CD14-positive monocyte (primary cell): ENCODE data around the gene LY86. TPM values are rescaled to one million over a fixed set of nuclear protein-coding genes. Genes with fewer than 3 reads are reported as not detected.

Experiments used
- DNase-seq, 3 donors: peaks; one replicate each; pipeline ENCODE4 v3.0.0-alpha.2; 2011 to 2022
- H2AFZ ChIP-seq: 2 replicates; pipeline ENCODE4 v1.6.0; 2012; ENCODE audit warnings: mild to moderate bottlenecking, low read depth, low read length, inconsistent platforms; ENCODE audit not compliant: insufficient read depth, poor library complexity, severe bottlenecking
- H3K27ac ChIP-seq, 2 donors: 1 replicate in 1 of 2; 2 replicates in 1 of 2; pipeline ENCODE4 v1.5.1; 2012 to 2013; ENCODE audit warnings: low read length in 2 of 2, control low read depth in 1 of 2, inconsistent platforms in 1 of 2, low read depth in 1 of 2, mild to moderate bottlenecking in 1 of 2
- H3K27me3 ChIP-seq, 2 donors: one replicate each; pipeline versions ENCODE4 v1.6.0 to v1.6.1; 2011 to 2013; ENCODE audit warnings: low read length in 2 of 2; ENCODE audit not compliant: control insufficient read depth in 2 of 2, insufficient read depth in 2 of 2
- H3K36me3 ChIP-seq, 2 donors: replicated peaks in 1 of 2; 1 replicate in 1 of 2; 2 replicates in 1 of 2; pipeline versions ENCODE4 v1.5.1 to v1.6.1; 2012 to 2013; ENCODE audit warnings: low read length in 2 of 2, control low read depth in 1 of 2, inconsistent platforms in 1 of 2, mild to moderate bottlenecking in 1 of 2; ENCODE audit not compliant: insufficient read depth in 2 of 2, control insufficient read depth in 1 of 2
- H3K4me1 ChIP-seq, 2 donors: 1 replicate in 1 of 2; 2 replicates in 1 of 2; pipeline versions ENCODE4 v1.5.1 to v1.6.1; 2012 to 2013; ENCODE audit warnings: low read length in 2 of 2, control low read depth in 1 of 2, inconsistent platforms in 1 of 2, mild to moderate bottlenecking in 1 of 2, moderate library complexity in 1 of 2; ENCODE audit not compliant: insufficient read depth in 2 of 2, control insufficient read depth in 1 of 2
- H3K4me2 ChIP-seq: replicated peaks from 2 replicates; pipeline ENCODE3; 2012; ENCODE audit warnings: low read length, moderate library complexity, mild to moderate bottlenecking; ENCODE audit not compliant: poor library complexity, severe bottlenecking; ENCODE audit errors: extremely low read depth
- H3K4me3 ChIP-seq, 3 experiments: fragments of 200-600 bp in 1 of 3; sonication (generic) in 1 of 3; replicated peaks in 1 of 3; 1 replicate in 2 of 3; 2 replicates in 1 of 3; pipeline ENCODE4 v1.5.1; 2011 to 2013; ENCODE audit warnings: low read length in 3 of 3, mild to moderate bottlenecking in 3 of 3, control low read depth in 2 of 3, low read depth in 2 of 3, inconsistent platforms in 1 of 3, moderate library complexity in 1 of 3
- H3K79me2 ChIP-seq: 2 replicates; pipeline ENCODE4 v1.6.0; 2012; ENCODE audit warnings: mild to moderate bottlenecking, control low read depth, inconsistent platforms, low read length, moderate library complexity; ENCODE audit not compliant: insufficient read depth
- H3K9ac ChIP-seq: 2 replicates; pipeline ENCODE4 v1.6.0; 2017; ENCODE audit warnings: low read length, mild to moderate bottlenecking; ENCODE audit not compliant: insufficient read depth, poor library complexity, severe bottlenecking
- H3K9me3 ChIP-seq, 2 donors: replicated peaks in 1 of 2; 1 replicate in 1 of 2; 2 replicates in 1 of 2; pipeline versions ENCODE4 v1.5.1 to v1.6.1; 2012 to 2013; ENCODE audit warnings: low read length in 2 of 2, control low read depth in 1 of 2; ENCODE audit not compliant: control insufficient read depth in 1 of 2, insufficient read depth in 1 of 2
- H4K20me1 ChIP-seq: 2 replicates; pipeline ENCODE4 v1.6.0; 2012; ENCODE audit warnings: mild to moderate bottlenecking, low read length, control low read depth, moderate library complexity; ENCODE audit not compliant: insufficient read depth
- H3K27ac Mint-ChIP-seq, 7 donors: one replicate each; pipeline ENCODE4 v1.8.0; 2020; ENCODE audit warnings: mild to moderate bottlenecking in 7 of 7, mixed read lengths in 7 of 7, moderate library complexity in 6 of 7, inconsistent platforms in 2 of 7
- H3K27me3 Mint-ChIP-seq, 3 donors: one replicate each; pipeline ENCODE4 v1.8.0; 2021 to 2022; ENCODE audit warnings: low read depth in 3 of 3, mild to moderate bottlenecking in 3 of 3, mixed read lengths in 3 of 3, moderate library complexity in 3 of 3, inconsistent platforms in 1 of 3
- H3K36me3 Mint-ChIP-seq, 2 donors: one replicate each; pipeline ENCODE4 v1.8.0; 2020; ENCODE audit warnings: mixed read lengths in 2 of 2, inconsistent platforms in 1 of 2, mild to moderate bottlenecking in 1 of 2
- H3K4me1 Mint-ChIP-seq: one replicate; pipeline ENCODE4 v1.8.0; 2020; ENCODE audit warnings: mild to moderate bottlenecking, mixed read lengths
- H3K4me3 Mint-ChIP-seq, 2 donors: one replicate each; pipeline ENCODE4 v1.8.0; 2020; ENCODE audit warnings: mild to moderate bottlenecking in 2 of 2, mixed read lengths in 2 of 2, moderate library complexity in 1 of 2
- H3K9me3 Mint-ChIP-seq, 7 donors: one replicate each; pipeline ENCODE4 v1.8.0; 2020 to 2022; ENCODE audit warnings: mixed read lengths in 7 of 7, mild to moderate bottlenecking in 6 of 7, moderate library complexity in 6 of 7, inconsistent platforms in 2 of 7
- WGBS: methylation state at CpG from one replicate; pipeline ENCODE4 v1.1.5; 2013; ENCODE audit warnings: missing lambda C conversion rate; ENCODE audit not compliant: insufficient coverage; 5-methylcytosine and 5-hydroxymethylcytosine counted together
- intact Hi-C, 2 donors: fragments of 100-400 bp; cut with micrococcal nuclease; formaldehyde crosslinking; loops; one replicate each; pipeline versions ENCODE4 v1.15.0 to v1.15.1; 2023
- polyA plus RNA-seq, 3 donors: library from polyadenylated mRNA; depleted of rRNA in 1 of 3; unstranded in 2 of 3; stranded (reverse) in 1 of 3; fragments of 300-500 nt in 2 of 3; fragments of >200 nt in 1 of 3; fragmentation: Illumina TruSeq in 2 of 3; gene quantifications; 1 replicate in 2 of 3; 2 replicates in 1 of 3; pipeline ENCODE4 v1.2.3, GENCODE V29; 2012 to 2021
- TF ChIP-seq, protein P1 (sequence below): fragments of 200-600 bp; IDR thresholded peaks from one replicate; pipeline ENCODE4 v1.8.0; 2022; ENCODE audit warnings: antibody characterized with exemption, mild to moderate bottlenecking

LY86 gene
- polyA plus RNA-seq, 3 donors = 166 to 609 (median 454) TPM

DNA sequence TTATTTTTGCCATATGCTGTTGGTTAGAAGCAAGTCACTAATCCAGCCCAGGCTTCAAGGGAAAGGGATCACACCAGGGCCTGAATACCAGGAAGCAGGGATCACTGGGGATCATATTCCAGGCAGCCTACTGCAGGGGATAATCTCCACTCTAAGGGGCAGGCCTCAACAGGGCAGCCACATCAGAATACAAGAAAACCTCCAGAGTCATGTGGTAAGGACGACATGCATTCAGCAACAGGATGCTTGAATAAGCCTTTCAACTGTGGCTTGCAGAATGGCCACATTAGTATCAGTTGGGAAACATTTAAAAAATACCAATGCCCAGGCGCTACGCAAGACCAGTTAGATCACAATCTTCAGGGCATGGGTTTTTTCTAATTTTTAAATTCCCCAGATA, 109.1 kb downstream of the LY86 start:
- peak overlapping the region in 6 of 7 donors; percentile 33 to 91 (median 78) for H3K27ac Mint-ChIP-seq
- H3K27me3 Mint-ChIP-seq = no peaks in the 10 kb centered on the region
- Histone ChIP-seq H3K79me2 (no peaks in the 10 kb centered on the region), H2AFZ (no peak overlapping the region), H3K9me3 (no peaks in the 10 kb centered on the region), H3K4me1 (peaks cover 76 to 90% of the 10 kb centered on the region in 2 donors), H3K36me3 (no peaks in the 10 kb centered on the region), H3K9ac (no peak overlapping the region), H3K4me2 (no peak overlapping the region), H4K20me1 (no peaks in the 10 kb centered on the region), H3K27me3 (no peaks in the 10 kb centered on the region), H3K4me3 (no peak overlapping the region), H3K27ac (peak overlapping the region in 1 of 2 donors; percentile 81)
- no peak overlapping the region for H3K4me3 Mint-ChIP-seq
- intact Hi-C loops = loop anchor here (10.0 kb wide), 2 partner anchors 47 to 387 kb away; no protein-coding TSS in a partner anchor
- H3K4me1 Mint-ChIP-seq = peaks cover 81% of the 10 kb centered on the region
- WGBS = 27% methylated on average over 3 of the region's 3 CpGs
- peaks cover 2 to 6% of the 10 kb centered on the region in 2 donors for H3K36me3 Mint-ChIP-seq
- DNase-seq = peak in 2 of 3 donors; percentile 28 to 53
- no peaks in the 10 kb centered on the region for H3K9me3 Mint-ChIP-seq
- TF ChIP-seq, protein P1, sequence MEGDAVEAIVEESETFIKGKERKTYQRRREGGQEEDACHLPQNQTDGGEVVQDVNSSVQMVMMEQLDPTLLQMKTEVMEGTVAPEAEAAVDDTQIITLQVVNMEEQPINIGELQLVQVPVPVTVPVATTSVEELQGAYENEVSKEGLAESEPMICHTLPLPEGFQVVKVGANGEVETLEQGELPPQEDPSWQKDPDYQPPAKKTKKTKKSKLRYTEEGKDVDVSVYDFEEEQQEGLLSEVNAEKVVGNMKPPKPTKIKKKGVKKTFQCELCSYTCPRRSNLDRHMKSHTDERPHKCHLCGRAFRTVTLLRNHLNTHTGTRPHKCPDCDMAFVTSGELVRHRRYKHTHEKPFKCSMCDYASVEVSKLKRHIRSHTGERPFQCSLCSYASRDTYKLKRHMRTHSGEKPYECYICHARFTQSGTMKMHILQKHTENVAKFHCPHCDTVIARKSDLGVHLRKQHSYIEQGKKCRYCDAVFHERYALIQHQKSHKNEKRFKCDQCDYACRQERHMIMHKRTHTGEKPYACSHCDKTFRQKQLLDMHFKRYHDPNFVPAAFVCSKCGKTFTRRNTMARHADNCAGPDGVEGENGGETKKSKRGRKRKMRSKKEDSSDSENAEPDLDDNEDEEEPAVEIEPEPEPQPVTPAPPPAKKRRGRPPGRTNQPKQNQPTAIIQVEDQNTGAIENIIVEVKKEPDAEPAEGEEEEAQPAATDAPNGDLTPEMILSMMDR = no peak

DNA sequence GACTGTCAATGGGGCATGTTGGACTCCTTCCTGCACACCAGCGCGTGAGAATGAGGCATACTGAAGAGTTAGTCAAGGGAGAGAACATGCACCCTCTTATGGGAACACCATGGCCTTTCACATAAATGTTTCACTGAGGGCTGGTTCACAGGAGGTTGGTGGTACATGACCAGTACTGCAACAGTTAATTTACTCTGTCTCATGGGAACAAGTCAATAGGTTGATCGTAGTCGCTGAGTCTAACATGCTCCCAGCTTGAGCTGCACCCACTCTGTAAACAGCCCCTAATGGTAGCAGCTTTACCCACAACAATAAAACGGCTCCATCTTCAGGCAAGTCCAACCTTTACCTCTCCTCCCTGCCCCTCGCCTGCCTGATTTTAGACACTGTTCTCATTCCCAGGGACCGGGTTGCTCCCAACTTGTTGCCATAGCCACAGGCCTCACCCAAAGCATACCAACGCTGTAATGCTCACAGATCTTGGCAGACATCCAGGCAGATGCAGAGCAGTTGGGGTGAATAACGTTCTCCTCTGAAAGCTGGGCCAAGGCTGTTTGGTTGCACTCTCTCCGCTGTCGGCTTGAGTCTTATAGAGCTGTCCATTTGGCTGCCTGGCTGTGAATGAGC, 111.3 kb downstream of the LY86 start:
- H3K36me3 ChIP-seq = no peaks in the 10 kb centered on the region
- no peaks in the 10 kb centered on the region for H3K79me2 ChIP-seq
- peaks cover 0 to 1% (median 0%) of the 10 kb centered on the region in 3 donors for H3K27me3 Mint-ChIP-seq
- H3K27me3 ChIP-seq = no peaks in the 10 kb centered on the region
- H3K27ac ChIP-seq = peak overlapping the region in 1 of 2 donors; percentile 55
- 10% methylated on average over 8 of the region's 11 CpGs for WGBS
- H2AFZ ChIP-seq = peak overlapping the region; percentile 48
- H3K4me1 ChIP-seq = peaks cover 71 to 91% of the 10 kb centered on the region in 2 donors
- H3K9me3 Mint-ChIP-seq = no peaks in the 10 kb centered on the region
- no peak overlapping the region for H3K4me3 ChIP-seq
- no peak overlapping the region for H3K9ac ChIP-seq
- no peaks in the 10 kb centered on the region for H3K9me3 ChIP-seq
- H3K27ac Mint-ChIP-seq = peak overlapping the region; percentile 55 to 87 (median 79)
- TF ChIP-seq, protein P1 = no peak
- H3K4me1 Mint-ChIP-seq = peaks cover 83% of the 10 kb centered on the region
- H3K4me2 ChIP-seq = peak overlapping the region; percentile 16
- intact Hi-C loops = loop anchor here (10.0 kb wide), 3 partner anchors 45 to 545 kb away; no protein-coding TSS in a partner anchor
- peak; percentile 60 to 73 (median 67) for DNase-seq
- peak overlapping the region in 1 of 2 donors; percentile 33 for H3K4me3 Mint-ChIP-seq
- H3K36me3 Mint-ChIP-seq = peaks cover 7 to 9% of the 10 kb centered on the region in 2 donors
- H4K20me1 ChIP-seq = no peaks in the 10 kb centered on the region
